GM10847 (cell line): ENCODE results near the gene FGF3.

ENCODE experiments used
- POLR2A ChIP-seq: IDR thresholded peaks from 2 replicates; pipeline ENCODE4 v1.6.1; 2011; ENCODE audit not compliant: insufficient read length; ENCODE audit errors: extremely low read depth

The FGF3 gene

DNA sequence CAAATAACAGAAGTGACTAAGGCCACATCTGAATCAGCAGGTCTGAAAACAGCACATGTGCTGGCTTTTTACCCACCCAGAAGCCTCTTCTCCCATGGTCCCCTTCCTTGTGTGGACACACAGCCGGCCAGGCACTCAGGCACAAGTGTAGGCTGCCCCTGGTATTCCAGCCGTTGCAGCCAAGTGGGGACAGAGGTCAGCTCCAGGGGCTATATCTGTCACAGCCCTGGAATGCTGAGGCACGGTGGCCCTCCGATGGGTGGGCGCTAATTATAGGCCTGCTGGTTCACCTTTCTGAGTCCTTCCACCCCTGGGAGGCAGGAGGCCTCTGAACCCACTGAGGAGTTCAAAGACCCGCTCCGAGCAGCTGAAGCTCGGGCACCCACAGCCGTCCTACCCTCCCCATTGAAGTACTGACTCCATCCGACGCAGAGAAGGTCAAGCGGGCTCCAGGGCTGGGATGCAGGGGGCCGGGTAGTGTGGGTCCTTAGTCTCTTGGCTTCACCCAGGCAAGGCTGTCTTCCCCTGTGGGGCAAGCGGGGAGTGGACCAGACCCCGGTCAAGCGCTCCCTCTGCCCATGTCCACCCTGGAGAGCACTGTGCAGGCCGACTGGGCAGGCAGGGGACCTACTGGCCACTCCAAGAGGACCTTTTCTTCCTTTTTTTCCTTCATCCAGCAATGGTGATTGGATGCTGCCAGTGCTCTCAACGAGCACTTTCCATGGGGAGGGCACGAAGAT is 14.3 kb downstream of the FGF3 start:
- no peak for TF ChIP-seq POLR2A

DNA sequence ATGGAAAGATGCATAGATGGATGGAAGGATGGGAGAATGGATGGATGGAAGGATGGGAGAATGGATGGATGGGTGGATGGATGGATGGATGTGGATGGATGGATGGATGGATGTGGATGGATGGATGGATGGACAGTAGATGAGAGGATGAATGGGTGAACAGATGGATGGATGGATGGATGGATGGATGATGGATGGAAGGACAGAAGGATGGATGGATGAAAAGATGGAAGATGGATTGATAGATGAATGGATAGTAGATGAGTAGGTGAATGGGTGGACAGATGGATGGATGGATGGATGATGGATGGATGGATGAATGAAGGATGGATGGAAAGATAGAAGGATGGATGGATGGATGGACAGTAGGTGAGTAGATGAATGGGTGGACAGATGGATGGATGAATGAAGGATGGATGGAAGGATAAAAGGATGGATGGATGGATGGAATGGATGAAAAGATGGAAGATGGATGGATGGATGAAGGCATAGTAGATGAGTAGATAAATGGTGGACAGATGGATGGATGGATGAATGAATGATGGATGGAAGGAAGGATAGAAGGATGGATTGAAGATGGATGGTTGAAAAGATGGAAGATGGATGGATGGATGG is 15.5 kb downstream of the FGF3 start:
- TF ChIP-seq POLR2A, result no peak

DNA sequence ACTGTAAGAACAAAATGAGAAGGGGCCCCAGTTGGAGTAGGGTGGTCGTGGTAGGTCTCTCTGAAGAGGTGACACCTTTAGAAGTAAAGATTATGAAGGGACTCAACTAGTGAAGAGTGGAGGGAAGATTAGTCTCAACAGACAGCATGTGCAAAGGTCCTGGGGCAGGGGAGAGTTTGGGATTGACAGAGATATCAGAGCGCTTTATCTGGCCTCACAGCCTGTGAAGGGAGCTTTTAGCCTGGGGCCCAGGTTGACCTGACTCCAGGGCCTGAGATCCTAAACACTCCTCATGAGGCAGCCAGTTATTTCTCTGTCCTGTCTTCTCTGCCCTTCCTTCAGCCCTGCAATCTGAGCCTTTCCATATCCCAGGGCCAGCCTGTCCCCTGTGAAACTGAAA is 16.2 kb downstream of the FGF3 start:
- no peak for TF ChIP-seq POLR2A

DNA sequence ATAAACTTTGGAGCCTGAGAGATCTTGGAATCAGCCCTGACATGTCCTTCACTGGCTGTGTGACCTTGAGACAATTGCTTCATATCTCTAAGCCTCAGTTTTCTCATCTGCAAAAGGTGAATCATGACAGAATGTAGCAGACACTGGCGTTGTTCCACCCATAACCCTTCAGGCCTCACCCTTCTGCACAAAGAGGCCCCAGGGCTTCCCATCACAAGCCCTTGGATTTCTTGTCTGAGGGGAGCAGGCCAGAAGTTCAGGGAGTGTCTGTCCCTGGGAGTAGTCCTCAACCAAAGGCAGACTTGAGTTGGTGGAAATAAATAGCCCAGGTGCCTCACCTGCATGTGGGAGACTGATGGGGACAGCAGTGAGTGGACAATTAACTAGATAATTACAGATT is 16.6 kb downstream of the FGF3 start:
- no peak for TF ChIP-seq POLR2A

DNA sequence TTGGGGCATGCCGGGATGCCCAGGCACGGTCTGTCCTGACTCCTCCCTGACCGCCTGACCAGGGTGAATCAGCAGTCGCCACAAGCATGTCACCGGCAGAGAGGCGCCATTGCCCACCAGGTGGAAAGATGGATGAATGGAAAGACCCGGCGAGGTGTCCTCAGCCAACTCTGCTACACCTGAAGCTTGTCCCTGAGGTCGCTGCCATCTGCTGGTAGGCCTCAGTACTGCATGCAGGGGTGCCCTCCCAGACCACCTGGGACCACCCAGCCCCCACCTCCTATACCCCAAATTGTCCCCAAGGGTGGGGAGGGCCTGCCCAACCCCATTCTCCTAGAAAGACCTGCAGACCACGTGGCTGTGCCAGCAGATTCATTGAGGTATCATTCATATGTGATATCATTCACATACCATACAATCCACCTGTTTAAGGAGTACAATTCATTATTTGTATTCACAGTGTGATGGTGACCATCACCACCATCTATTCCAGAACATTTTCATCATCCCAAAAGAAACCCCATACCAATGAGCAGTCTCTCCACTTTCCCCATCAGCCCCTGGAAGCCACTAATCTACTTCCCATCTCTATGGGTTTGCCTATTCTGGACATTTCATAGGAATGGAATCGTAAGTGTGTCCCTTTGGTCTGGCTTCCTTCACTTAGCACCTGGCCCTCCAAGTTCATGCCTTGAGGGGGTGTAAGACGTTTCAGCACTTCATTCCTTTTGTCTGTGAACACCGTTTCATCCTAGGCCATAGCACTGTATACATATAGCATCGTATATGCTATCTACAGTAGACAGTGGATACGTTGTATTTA is 17.5 kb downstream of the FGF3 start:
- no peak for TF ChIP-seq POLR2A

DNA sequence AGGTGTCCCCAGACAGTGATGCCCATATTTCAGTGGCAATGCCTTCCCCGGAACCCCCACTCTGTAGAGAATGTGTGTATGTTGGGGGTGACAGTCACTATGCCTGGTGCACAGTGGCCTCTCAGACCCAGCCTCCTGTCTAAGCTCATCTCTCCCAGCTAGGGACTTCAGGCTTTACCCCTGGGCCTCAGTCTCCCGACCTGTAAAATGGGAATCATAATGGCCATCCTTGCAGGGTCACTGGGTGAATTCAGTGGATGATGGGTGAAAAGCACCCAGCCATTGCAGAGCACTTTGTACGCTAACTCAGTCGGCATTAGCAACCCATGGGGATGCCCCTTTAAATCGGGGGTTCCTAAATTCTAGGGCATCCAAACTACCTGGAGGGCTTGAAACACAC is 18.9 kb downstream of the FGF3 start:
- TF ChIP-seq POLR2A, result no peak

DNA sequence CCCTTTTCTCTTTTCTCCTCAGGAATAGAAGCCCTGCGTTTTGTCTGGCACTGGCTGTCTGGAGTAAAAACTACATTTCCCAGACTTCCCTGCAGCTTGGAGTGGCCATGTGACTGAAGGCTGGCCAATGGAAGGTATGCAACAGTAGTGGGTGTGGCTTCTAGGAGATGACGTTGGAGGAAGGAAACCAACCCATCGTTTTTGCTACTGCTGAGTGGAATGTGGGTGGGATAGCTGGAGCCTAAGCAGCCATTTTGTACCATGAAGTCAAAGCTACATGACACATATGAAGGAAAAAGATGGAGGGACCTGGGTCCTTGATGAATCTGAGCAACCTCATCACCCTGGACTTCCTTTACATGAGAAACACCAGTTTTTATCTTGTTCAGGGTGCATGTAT is 19.6 kb downstream of the FGF3 start:
- TF ChIP-seq POLR2A, result no peak

DNA sequence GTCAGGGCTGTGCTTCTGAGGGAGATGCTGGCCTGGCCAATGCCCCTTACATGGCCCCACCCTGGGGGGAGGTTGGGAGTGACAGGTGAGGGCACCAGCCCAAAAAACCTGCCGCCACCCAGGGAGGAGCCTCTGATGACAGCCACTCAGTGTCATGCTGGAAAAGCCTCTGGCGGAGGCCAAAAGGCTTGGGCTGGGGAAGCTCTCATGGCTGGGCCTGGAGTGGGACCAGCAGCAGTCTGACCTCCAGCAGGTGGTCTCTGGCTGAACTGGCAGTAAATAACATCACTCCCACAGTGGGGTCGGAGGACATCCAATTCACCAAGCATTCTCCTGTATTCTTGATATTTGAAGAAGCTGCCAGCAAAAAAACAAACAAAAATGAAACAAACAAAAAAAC is 20.1 kb downstream of the FGF3 start:
- no peak for TF ChIP-seq POLR2A

DNA sequence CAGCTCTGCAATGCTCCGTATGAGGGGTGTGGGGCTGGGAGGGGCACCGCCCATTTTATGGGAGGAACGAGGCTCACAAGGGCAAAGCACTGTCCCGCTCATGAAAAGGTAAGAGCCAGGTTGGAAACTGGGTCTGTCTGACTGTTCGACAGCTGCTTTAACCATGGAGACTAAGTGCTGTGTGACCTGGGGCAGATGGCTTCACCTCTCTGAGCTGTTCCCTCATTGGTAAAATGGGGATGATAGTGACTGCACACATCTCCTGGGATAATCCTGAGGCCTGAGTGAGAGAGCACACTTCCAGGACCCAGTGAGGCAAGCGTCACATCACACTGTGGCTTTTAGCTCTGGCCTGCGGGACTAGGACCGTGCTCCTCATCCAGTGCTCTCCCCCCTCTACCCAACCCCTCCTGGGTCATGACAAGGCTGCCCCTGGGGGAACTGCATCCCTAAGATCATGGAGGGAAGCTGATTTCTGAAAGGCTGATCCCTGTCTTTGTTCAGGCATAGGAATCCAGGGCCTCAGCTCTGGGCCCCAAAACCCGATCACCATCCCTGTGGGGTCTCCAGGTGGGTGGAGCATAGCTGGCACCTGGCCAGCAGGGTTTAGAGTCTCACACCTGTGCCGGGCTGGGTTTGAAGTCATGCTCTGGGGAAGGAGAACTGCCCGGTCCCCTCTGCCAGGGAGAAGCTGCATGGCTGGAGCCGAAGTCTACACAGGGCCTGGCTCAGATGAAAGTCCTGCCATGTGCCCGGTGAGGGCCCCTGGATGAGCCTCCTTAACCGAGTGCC is 21.3 kb downstream of the FGF3 start:
- TF ChIP-seq POLR2A, result no peak

DNA sequence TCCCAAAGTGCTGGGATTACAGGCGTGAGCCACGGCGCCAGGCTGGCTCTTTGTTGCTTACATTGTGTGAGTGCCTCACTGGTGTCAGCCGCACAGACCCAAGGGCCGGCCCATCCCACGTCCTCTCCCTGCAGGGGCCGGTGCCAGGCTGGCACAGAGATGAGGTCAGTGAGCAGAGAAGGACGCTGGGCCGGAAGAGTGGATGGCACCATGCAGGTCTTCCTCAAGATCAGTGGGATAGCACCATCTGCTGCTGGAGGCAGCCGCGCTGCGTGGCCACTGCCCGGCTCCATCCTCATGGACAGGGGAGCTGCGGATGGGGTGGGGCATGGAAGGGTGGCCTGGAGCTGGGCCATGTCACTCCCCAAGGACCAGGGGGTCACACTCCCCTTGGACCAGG is 22.1 kb downstream of the FGF3 start:
- no peak for TF ChIP-seq POLR2A

DNA sequence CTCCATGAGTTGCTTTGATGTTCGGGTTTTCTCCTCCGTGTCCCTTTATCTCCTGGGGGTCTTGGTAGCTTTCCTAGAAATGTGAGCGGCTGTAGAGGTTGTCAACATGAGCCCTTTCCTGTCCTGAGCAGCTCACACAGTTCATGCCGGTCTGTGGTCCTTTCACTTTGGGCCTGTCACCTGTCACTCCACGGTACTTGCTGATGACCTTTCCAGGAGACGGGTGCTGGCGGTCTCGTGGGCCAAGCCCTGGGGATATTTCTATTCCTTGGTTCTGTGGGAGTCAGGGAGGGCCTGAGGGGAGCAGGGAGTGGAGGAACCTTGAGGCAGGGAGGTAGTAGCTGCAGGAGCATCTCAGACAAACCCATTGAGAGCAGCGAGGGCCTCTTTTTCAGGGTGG is 23.2 kb downstream of the FGF3 start:
- no peak for TF ChIP-seq POLR2A

DNA sequence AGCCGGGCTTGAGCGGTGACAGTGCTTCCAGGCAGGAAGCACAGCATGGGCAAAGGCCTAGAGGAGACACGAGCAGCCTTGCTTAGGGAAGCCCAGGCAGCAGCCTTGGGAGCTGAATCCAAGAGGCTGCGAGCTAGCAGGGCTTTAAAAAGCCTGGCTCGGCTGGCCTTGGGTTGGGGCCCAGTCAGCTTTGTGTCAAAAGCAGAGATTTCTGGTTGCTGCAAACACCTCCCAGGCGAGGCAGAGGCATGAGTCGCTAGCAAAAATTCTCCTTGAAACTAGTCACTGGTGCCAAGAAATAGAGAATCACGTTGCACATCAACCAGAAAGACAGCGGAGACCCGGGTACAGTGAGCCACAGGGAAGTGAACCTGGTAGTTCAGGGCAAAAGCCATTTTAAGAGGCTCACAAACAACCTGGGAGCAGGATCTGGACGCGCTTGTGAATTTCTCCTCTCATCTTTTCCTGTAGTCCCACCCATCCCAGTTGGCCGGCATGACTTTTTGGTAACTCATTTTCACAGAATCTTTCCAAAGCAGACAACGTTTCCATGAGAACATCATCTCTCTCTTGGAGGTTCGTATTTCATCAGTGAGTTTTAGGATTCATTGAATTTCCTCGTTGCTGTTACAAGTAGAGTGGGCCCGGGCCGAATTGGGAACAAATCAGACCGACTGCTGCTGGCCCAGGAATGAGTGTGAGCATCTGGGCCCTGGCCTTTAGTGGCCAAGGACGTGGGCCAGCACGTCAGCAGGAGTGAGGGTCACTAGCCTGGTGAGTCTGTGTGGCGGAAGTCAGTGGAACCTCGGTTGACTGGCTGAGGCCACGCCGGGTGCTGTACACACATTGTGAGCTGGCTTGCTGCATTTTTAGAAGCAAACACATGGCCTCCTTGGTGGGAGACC is 27.7 kb downstream of the FGF3 start:
- no peak for TF ChIP-seq POLR2A

DNA sequence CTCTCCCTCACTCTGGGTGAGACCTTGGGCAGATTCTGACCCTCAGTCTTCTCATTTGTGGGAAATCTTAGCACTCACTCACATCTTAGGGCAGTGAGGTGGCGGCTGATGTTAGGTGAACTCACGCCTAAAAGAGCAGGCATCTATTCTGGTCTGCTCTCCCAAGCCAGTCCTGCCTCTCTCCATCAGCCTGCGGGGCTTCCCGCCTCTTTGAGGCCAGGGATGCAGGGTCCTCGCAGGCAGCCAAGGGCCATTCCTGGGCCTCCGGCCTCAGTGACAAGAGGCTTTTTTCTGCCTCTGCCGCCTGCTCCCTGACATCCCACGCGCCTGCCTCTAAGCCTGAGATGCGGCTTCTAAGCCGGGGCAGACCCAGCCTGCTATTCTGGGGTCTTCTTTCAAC is 30.3 kb downstream of the FGF3 start:
- no peak for TF ChIP-seq POLR2A

DNA sequence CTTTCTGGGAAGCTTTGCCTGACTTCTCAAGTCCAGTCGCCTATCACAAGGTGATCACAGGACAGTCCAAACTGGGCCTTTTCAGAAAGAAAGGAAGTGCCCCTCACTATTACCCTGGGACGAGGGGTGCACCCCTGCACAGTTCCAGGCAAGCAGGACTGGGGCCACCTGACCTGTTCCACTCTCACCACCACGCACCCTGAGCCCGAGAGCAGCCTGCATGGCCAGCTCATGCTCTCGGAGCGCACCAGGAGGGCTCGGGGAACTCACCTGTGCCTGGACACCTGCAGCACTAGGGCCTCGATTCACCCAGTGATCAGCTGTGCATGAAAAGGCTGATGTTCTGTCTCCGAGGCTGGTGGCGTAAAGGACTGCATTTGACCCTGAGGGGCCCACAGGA is 31.3 kb downstream of the FGF3 start:
- TF ChIP-seq POLR2A, result no peak
